Endothelial cell of umbilical vein (primary cell): ENCODE measurements around the gene BCL2L13.

ENCODE experiments used
- FOS ChIP-seq: IDR thresholded peaks from 2 replicates; pipeline ENCODE4 v1.6.1; 2011; ENCODE audit warnings: mild to moderate bottlenecking, low read length, moderate library complexity, borderline replicate concordance; ENCODE audit not compliant: insufficient read depth
- POLR2A ChIP-seq: IDR thresholded peaks from 2 replicates; pipeline ENCODE4 v1.6.1; 2012; ENCODE audit warnings: low read depth, mild to moderate bottlenecking, control low read depth, low read length
- POLR2AphosphoS5 ChIP-seq: IDR thresholded peaks from 2 replicates; pipeline ENCODE4 v1.6.1; 2012; ENCODE audit warnings: low read depth, mild to moderate bottlenecking, control low read depth, low read length, moderate library complexity; ENCODE audit not compliant: insufficient read depth
- TF ChIP-seq, protein P1 (sequence below), 2 donors: IDR thresholded peaks; 1 replicate in 1 of 2; 2 replicates in 1 of 2; pipeline ENCODE4 v1.5.1; 2011; ENCODE audit warnings: low read length in 2 of 2, mild to moderate bottlenecking in 2 of 2, moderate library complexity in 2 of 2, control low read depth in 1 of 2, inconsistent platforms in 1 of 2, low read depth in 1 of 2; ENCODE audit not compliant: insufficient read depth in 1 of 2; ENCODE audit errors: extremely low read depth in 1 of 2
- TF ChIP-seq, protein P2 (sequence below): IDR thresholded peaks from 2 replicates; pipeline ENCODE4 v1.6.1; 2011; ENCODE audit not compliant: insufficient read depth, insufficient read length

DNA sequence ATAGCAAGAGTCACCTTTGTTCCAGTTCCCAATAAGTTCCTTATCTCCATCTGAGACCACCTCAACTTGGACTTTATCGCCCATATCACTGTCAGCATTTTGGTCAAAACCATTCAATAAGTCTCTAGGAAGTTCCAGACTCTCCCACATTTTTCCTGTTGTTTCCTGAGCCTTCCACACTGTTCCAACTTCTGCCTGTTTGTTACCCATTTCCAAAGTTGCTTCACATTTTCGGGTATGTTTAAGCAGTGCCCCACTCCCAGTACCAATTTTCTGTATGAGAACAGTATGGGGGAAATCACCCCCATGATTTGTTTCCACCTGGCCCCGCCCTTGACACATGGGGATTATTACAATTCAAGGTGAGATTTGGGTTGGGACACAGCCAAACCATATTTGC, 26.7 kb downstream of the BCL2L13 start:
- TF ChIP-seq POLR2A (no peak), POLR2AphosphoS5 (no peak), FOS (no peak)
- TF ChIP-seq, protein P1, sequence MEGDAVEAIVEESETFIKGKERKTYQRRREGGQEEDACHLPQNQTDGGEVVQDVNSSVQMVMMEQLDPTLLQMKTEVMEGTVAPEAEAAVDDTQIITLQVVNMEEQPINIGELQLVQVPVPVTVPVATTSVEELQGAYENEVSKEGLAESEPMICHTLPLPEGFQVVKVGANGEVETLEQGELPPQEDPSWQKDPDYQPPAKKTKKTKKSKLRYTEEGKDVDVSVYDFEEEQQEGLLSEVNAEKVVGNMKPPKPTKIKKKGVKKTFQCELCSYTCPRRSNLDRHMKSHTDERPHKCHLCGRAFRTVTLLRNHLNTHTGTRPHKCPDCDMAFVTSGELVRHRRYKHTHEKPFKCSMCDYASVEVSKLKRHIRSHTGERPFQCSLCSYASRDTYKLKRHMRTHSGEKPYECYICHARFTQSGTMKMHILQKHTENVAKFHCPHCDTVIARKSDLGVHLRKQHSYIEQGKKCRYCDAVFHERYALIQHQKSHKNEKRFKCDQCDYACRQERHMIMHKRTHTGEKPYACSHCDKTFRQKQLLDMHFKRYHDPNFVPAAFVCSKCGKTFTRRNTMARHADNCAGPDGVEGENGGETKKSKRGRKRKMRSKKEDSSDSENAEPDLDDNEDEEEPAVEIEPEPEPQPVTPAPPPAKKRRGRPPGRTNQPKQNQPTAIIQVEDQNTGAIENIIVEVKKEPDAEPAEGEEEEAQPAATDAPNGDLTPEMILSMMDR (IDR thresholded peaks at IDR 0.05; ENCODE audit: extremely low read depth in 1 of 2, insufficient read depth in 1 of 2, low read depth in 1 of 2, low read length in 2 of 2), result no peak
- TF ChIP-seq, protein P2, sequence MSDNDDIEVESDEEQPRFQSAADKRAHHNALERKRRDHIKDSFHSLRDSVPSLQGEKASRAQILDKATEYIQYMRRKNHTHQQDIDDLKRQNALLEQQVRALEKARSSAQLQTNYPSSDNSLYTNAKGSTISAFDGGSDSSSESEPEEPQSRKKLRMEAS, result no peak
